ENCODE results near the gene UBE2QL1. TPM values are rescaled to one million over a fixed set of nuclear protein-coding genes. Genes with fewer than 3 reads are reported as not detected.

Gene UBE2QL1
- total and polyA plus RNA-seq, 4 donors, result 0.43 to 3.3 (median 1.2) TPM

DNA sequence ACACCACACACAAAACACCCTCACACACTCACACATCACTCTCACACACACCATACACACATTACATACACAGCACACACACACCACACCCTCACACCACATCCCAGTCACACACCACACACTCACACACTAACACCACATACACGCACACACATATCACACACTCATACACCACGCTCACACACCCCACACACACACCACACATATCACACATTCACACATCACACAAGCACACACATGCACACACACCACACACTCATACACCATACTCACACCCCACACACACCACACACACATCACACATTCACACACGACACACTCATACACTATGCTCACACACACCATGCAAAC lies 543 bp upstream of the UBE2QL1 start:
- Histone ChIP-seq H3K27ac (ENCODE audit: low read depth in 1 of 2, low read length in 2 of 2) (no peak overlapping the region), H3K27me3 (ENCODE audit: control insufficient read depth in 1 of 2, insufficient read depth in 2 of 2, low read length in 1 of 2) (no peaks in the 10 kb centered on the region), H3K9me3 (ENCODE audit: control insufficient read depth, low read length) (no peaks in the 10 kb centered on the region), H3K4me3 (ENCODE audit: low read length in 2 of 2) (no peak overlapping the region), H3K36me3 (ENCODE audit: control insufficient read depth in 1 of 2, insufficient read depth in 2 of 2, low read length in 1 of 2) (no peaks in the 10 kb centered on the region), H3K4me1 (ENCODE audit: control insufficient read depth in 1 of 2, insufficient read depth in 2 of 2, low read length in 2 of 2) (no peaks in the 10 kb centered on the region)
- intact Hi-C loops (cut with DNase I), result no loop called here
- DNase-seq (no peak), ATAC-seq (ENCODE audit: low FRiP score) (no peak)
- WGBS, 2 donors, result 98 to 100% methylated on average over 3 of the region's 3 CpGs

GRCh38 chr5:6449465-6450158 lies 953 bp downstream of the UBE2QL1 start:
- 14 to 16% methylated on average over 15 of the region's 15 CpGs for WGBS, 2 donors
- no peak for DNase-seq
- H3K9me3 ChIP-seq (ENCODE audit: control insufficient read depth, low read length), result no peaks in the 10 kb centered on the region
- H3K4me1 ChIP-seq (ENCODE audit: control insufficient read depth in 1 of 2, insufficient read depth in 2 of 2, low read length in 2 of 2), result no peaks in the 10 kb centered on the region
- H3K27ac ChIP-seq (ENCODE audit: low read depth in 1 of 2, low read length in 2 of 2), result no peak overlapping the region
- H3K36me3 ChIP-seq (ENCODE audit: control insufficient read depth in 1 of 2, insufficient read depth in 2 of 2, low read length in 1 of 2), result no peaks in the 10 kb centered on the region
- peak overlapping the region; percentile 81 to 87 for H3K4me3 ChIP-seq (ENCODE audit: low read length in 2 of 2)
- ATAC-seq (ENCODE audit: low FRiP score), result no peak
- H3K27me3 ChIP-seq (ENCODE audit: control insufficient read depth in 1 of 2, insufficient read depth in 2 of 2, low read length in 1 of 2), result no peaks in the 10 kb centered on the region
- intact Hi-C loops (cut with DNase I), result loop anchor here (5.0 to 10.0 kb wide), 6 partner anchors 72 to 957 kb away; partner anchors contain the start of genes MED10 (in 1 of the 2) and TENT4A (in 1 of the 2)

DNA sequence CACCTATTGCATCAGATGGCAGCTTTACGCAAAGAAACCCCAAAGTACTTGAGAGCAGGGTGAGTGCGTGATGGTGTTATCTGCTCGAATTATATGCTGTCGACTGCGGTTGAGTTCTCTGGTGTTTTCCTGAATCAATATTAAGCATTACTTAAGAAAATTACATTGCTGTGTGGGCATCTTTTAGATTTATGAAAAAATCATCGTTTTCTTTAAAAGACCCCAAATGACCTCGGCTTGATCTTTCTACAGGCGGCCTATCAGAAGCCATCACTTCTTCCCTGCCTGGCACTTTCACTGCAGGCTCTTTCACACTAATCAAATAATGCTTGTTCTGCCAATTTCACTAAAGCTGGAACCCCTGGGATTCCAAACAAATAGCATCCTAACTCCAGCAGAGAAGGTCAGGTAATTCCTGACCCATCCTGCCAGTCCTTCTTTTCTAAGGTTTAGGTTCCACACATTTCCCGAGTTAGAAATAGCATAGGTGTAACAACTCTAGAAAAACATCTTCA lies 1.7 kb downstream of the UBE2QL1 start:
- H3K4me3 ChIP-seq (ENCODE audit: low read length in 2 of 2), result peak overlapping the region; percentile 23 to 87
- no peak overlapping the region for H3K27ac ChIP-seq (ENCODE audit: low read depth in 1 of 2, low read length in 2 of 2)
- intact Hi-C loops (cut with DNase I), result loop anchor here (5.0 to 10.0 kb wide), 6 partner anchors 73 to 958 kb away; partner anchors contain the start of genes MED10 (in 1 of the 2) and TENT4A (in 1 of the 2)
- ATAC-seq (ENCODE audit: low FRiP score) (no peak), DNase-seq (no peak)
- no peaks in the 10 kb centered on the region for H3K9me3 ChIP-seq (ENCODE audit: control insufficient read depth, low read length)
- no peaks in the 10 kb centered on the region for H3K4me1 ChIP-seq (ENCODE audit: control insufficient read depth in 1 of 2, insufficient read depth in 2 of 2, low read length in 2 of 2)
- H3K27me3 ChIP-seq (ENCODE audit: control insufficient read depth in 1 of 2, insufficient read depth in 2 of 2, low read length in 1 of 2), result no peaks in the 10 kb centered on the region
- 26 to 29% methylated on average over 9 of the region's 9 CpGs for WGBS, 2 donors
- no peaks in the 10 kb centered on the region for H3K36me3 ChIP-seq (ENCODE audit: control insufficient read depth in 1 of 2, insufficient read depth in 2 of 2, low read length in 1 of 2)

DNA sequence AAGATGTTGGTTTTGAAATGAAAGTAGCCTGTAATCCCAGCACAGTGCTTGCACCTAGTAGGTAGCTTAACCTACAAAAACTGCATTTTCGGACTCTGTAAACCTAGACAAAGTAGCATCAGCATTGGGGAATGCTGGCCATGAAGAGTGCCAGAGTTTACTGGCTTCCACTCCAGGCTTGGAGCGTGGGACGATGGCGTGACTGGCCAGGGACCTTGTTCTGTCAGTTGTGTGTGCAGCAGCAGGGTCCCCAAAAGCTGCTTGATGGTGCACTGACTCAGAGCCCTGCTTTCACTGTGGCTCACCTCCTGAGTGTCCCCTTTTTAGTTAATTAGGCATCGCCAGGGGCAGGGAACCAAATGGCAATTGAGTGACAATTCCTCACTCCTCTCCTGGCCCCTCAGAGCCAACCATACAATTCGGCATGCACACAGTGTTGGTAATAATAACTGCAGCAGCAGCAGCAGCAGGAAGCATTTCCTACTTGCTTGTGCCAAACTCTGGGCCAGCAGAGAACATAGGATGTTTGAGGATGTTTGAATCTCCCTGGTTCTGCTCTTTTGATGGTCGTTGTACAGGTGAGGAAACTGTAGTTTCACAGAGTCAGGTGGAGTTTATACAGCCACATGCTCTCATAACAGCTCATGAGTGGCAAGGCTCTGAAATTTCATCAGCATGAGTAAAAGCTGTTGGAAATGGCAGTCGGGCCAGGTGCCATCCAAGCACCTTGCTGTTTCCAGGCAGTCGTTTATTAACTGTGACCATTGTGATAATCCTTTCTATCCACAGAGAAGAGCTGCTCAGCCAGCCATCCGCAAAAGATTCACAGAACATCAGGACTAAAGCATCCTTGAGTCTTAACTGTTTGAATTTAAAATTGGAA lies 4.2 kb downstream of the UBE2QL1 start:
- Histone ChIP-seq H3K9me3 (ENCODE audit: control insufficient read depth, low read length) (no peaks in the 10 kb centered on the region), H3K27ac (ENCODE audit: low read depth in 1 of 2, low read length in 2 of 2) (peak overlapping the region in 1 of 2 donors; percentile 32), H3K27me3 (ENCODE audit: control insufficient read depth in 1 of 2, insufficient read depth in 2 of 2, low read length in 1 of 2) (no peaks in the 10 kb centered on the region), H3K4me3 (ENCODE audit: low read length in 2 of 2) (peak overlapping the region in 1 of 2 donors; percentile 16), H3K4me1 (ENCODE audit: control insufficient read depth in 1 of 2, insufficient read depth in 2 of 2, low read length in 2 of 2) (no peaks in the 10 kb centered on the region), H3K36me3 (ENCODE audit: control insufficient read depth in 1 of 2, insufficient read depth in 2 of 2, low read length in 1 of 2) (no peaks in the 10 kb centered on the region)
- intact Hi-C loops (cut with DNase I), result loop anchor here (5.0 to 10.0 kb wide), 6 partner anchors 76 to 961 kb away; partner anchors contain the start of genes MED10 (in 1 of the 2) and TENT4A (in 1 of the 2)
- no peak for DNase-seq
- WGBS, 2 donors, result 18 to 19% methylated on average over 10 of the region's 10 CpGs
- ATAC-seq (ENCODE audit: low FRiP score), result no peak

DNA sequence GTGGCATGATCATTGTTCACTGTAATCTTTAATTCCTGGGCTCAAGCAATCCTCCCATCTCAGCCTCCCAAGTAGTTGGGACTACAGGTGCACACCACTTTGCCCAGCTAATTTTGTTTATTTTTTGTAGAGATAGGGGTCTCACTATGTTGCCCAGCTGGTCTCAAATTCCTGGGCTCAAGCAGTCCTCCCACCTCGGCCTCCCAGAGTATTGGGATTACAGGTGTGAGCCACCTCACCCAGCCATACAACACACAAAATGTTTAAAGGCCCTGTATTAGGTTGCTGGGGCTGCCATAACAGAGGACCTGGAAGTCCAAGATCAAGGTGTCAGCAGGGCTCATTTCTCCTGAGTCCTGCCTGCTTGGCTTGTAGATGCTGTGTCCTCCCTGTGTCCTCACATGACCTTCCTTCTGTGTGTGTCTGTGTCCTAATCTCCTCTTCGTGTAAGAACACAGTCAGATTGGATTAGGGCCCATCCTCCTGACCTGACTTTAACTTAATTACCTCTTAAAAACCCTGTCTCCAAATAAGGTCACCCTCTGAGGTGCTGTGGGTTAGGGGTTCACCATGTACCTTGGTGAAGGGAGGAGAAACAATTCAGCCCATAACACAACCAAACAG lies 5.4 kb downstream of the UBE2QL1 start:
- ATAC-seq (ENCODE audit: low FRiP score) (no peak), DNase-seq (no peak)
- 49 to 52% methylated on average over 2 of the region's 2 CpGs for WGBS, 2 donors
- intact Hi-C loops (cut with DNase I), result loop anchor here (5.0 to 10.0 kb wide), 6 partner anchors 77 to 962 kb away; partner anchors contain the start of genes MED10 (in 1 of the 2) and TENT4A (in 1 of the 2)
- Histone ChIP-seq H3K4me1 (ENCODE audit: control insufficient read depth in 1 of 2, insufficient read depth in 2 of 2, low read length in 2 of 2) (no peaks in the 10 kb centered on the region), H3K36me3 (ENCODE audit: control insufficient read depth in 1 of 2, insufficient read depth in 2 of 2, low read length in 1 of 2) (no peaks in the 10 kb centered on the region), H3K4me3 (ENCODE audit: low read length in 2 of 2) (no peak overlapping the region), H3K9me3 (ENCODE audit: control insufficient read depth, low read length) (no peaks in the 10 kb centered on the region), H3K27me3 (ENCODE audit: control insufficient read depth in 1 of 2, insufficient read depth in 2 of 2, low read length in 1 of 2) (no peaks in the 10 kb centered on the region), H3K27ac (ENCODE audit: low read depth in 1 of 2, low read length in 2 of 2) (peak overlapping the region in 1 of 2 donors; percentile 6)

DNA sequence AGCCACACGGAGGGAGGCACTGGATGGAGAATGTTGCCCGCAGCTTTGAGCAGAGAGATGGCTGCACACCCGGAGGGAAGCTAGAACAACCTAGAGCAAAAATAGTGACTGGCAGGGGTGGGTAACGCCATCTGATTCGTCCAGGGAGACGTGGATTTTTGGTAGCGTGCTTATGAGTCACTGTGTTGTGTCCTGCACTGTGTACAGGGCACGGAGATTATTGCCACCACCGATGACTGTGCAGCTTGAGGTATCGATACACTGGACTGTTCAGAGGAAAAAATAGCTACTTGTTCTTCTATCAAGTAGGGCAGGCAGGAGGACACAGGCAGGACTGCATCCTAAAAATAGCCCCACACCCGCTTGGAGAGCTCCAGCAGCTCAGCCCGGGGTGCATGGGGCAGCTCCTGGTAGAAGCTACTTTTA lies 6.0 kb downstream of the UBE2QL1 start:
- no peak for DNase-seq
- Histone ChIP-seq H3K4me3 (ENCODE audit: low read length in 2 of 2) (no peak overlapping the region), H3K27me3 (ENCODE audit: control insufficient read depth in 1 of 2, insufficient read depth in 2 of 2, low read length in 1 of 2) (no peaks in the 10 kb centered on the region), H3K36me3 (ENCODE audit: control insufficient read depth in 1 of 2, insufficient read depth in 2 of 2, low read length in 1 of 2) (no peaks in the 10 kb centered on the region), H3K27ac (ENCODE audit: low read depth in 1 of 2, low read length in 2 of 2) (peak overlapping the region in 1 of 2 donors; percentile 12), H3K9me3 (ENCODE audit: control insufficient read depth, low read length) (no peaks in the 10 kb centered on the region), H3K4me1 (ENCODE audit: control insufficient read depth in 1 of 2, insufficient read depth in 2 of 2, low read length in 2 of 2) (no peaks in the 10 kb centered on the region)
- intact Hi-C loops (cut with DNase I), result loop anchor here (5.0 to 10.0 kb wide), 6 partner anchors 77 to 962 kb away; partner anchors contain the start of genes MED10 (in 1 of the 2) and TENT4A (in 1 of the 2)
- WGBS, 2 donors, result 19 to 21% methylated on average over 12 of the region's 12 CpGs
- ATAC-seq (ENCODE audit: low FRiP score), result peak; percentile 64

DNA sequence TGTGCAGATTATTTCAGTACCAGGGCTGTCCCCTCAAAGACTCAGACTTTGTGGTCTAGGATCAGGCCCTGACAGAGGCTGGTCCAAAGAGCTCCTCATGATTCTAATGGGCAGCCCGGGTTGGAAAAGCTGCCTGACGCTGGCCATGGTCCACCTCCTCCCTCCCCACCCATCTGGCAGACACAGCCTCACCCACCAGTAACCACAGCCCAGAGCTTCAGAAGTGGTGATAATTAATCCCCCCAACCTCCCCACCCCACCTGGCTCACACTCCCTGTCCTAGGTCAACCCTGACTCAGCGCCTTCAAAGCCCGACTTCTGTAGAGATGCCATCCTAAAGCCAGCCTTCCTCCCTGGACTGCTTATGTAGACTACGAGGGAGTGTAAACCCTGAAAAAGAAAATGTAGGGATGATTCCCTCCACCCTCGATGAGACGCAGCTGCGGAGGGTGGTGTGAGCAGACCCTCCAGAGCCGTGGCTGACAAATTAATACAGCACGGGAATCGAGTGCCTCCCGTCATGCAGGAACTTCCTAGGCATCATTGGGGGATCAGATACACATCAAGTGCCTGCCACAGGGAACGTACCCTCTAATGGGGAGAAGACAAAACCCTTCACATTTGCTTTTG lies 7.0 kb downstream of the UBE2QL1 start:
- no peaks in the 10 kb centered on the region for H3K36me3 ChIP-seq (ENCODE audit: control insufficient read depth in 1 of 2, insufficient read depth in 2 of 2, low read length in 1 of 2)
- H3K4me1 ChIP-seq (ENCODE audit: control insufficient read depth in 1 of 2, insufficient read depth in 2 of 2, low read length in 2 of 2), result no peaks in the 10 kb centered on the region
- intact Hi-C loops (cut with DNase I), result loop anchor here (10.0 kb wide), 2 partner anchors 99 to 259 kb away; partner anchors contain the start of gene TENT4A (in 1 of the 2)
- no peak for ATAC-seq (ENCODE audit: low FRiP score)
- 72 to 87% methylated on average over 13 of the region's 13 CpGs for WGBS, 2 donors
- H3K27ac ChIP-seq (ENCODE audit: low read depth in 1 of 2, low read length in 2 of 2), result no peak overlapping the region
- no peak for DNase-seq
- no peaks in the 10 kb centered on the region for H3K9me3 ChIP-seq (ENCODE audit: control insufficient read depth, low read length)
- H3K4me3 ChIP-seq (ENCODE audit: low read length in 2 of 2), result no peak overlapping the region
- no peaks in the 10 kb centered on the region for H3K27me3 ChIP-seq (ENCODE audit: control insufficient read depth in 1 of 2, insufficient read depth in 2 of 2, low read length in 1 of 2)
